Mesendoderm (in vitro differentiated cells): ENCODE results near the gene PARD3.
A peak's percentile ranks its signal among the peaks of the same experiment; 100 is the strongest.

Source experiments
- DNase-seq: peaks from one replicate; pipeline ENCODE4 v3.0.0; 2013
- H2AK5ac ChIP-seq: 2 replicates; pipeline ENCODE4 v1.6.1; 2013; ENCODE audit warnings: low read length, inconsistent platforms
- H2BK120ac ChIP-seq: 2 replicates; pipeline ENCODE4 v1.6.1; 2013; ENCODE audit warnings: low read depth, mild to moderate bottlenecking, low read length, moderate library complexity, mixed read lengths
- H2BK15ac ChIP-seq: replicated peaks from 2 replicates; pipeline ENCODE4 v1.6.1; 2013; ENCODE audit warnings: low read depth, mild to moderate bottlenecking, moderate library complexity
- H2BK5ac ChIP-seq: 2 replicates; pipeline ENCODE4 v1.6.1; 2013; ENCODE audit warnings: low read length, inconsistent platforms
- H3K18ac ChIP-seq: 2 replicates; pipeline ENCODE4 v1.6.1; 2013; ENCODE audit warnings: mild to moderate bottlenecking, low read length, mixed read lengths
- H3K23ac ChIP-seq: one replicate; pipeline ENCODE4 v1.6.1; 2013; ENCODE audit warnings: low read length
- H3K27ac ChIP-seq: 2 replicates; pipeline ENCODE4 v1.5.1; 2013; ENCODE audit warnings: low read depth, mild to moderate bottlenecking, inconsistent platforms, low read length, moderate library complexity
- H3K27me3 ChIP-seq: 2 replicates; pipeline ENCODE4 v1.6.1; 2013; ENCODE audit warnings: low read length, control low read depth, mild to moderate bottlenecking, inconsistent platforms; ENCODE audit not compliant: insufficient read depth, poor library complexity
- H3K36me3 ChIP-seq: 2 replicates; pipeline ENCODE4 v1.6.1; 2013; ENCODE audit warnings: low read length, inconsistent platforms; ENCODE audit not compliant: control insufficient read depth, insufficient read depth
- H3K4ac ChIP-seq: one replicate; pipeline ENCODE4 v1.6.1; 2013; ENCODE audit warnings: low read depth, mild to moderate bottlenecking, low read length, moderate library complexity
- H3K4me1 ChIP-seq: 2 replicates; pipeline ENCODE4 v1.6.1; 2013; ENCODE audit warnings: low read depth, low read length, inconsistent platforms; ENCODE audit not compliant: control insufficient read depth
- H3K4me2 ChIP-seq: 2 replicates; pipeline ENCODE4 v1.6.1; 2013; ENCODE audit warnings: low read length
- H3K4me3 ChIP-seq: 2 replicates; pipeline ENCODE4 v1.5.1; 2013; ENCODE audit warnings: mild to moderate bottlenecking, low read length
- H3K56ac ChIP-seq: one replicate; pipeline ENCODE4 v1.6.1; 2013; ENCODE audit warnings: low read length
- H3K79me1 ChIP-seq: 2 replicates; pipeline ENCODE4 v1.6.1; 2013; ENCODE audit warnings: low read length, inconsistent platforms
- H3K79me2 ChIP-seq: 2 replicates; pipeline ENCODE4 v1.6.1; 2013; ENCODE audit warnings: mild to moderate bottlenecking, low read length; ENCODE audit not compliant: control insufficient read depth, insufficient read depth
- H3K9ac ChIP-seq: 2 replicates; pipeline ENCODE4 v1.6.1; 2013; ENCODE audit warnings: low read length, inconsistent platforms
- H4K5ac ChIP-seq: one replicate; pipeline ENCODE4 v1.6.1; 2013; ENCODE audit warnings: low read length
- H4K8ac ChIP-seq: one replicate; pipeline ENCODE4 v1.6.1; 2013; ENCODE audit warnings: low read depth, mild to moderate bottlenecking, control low read depth, low read length, moderate library complexity
- WGBS: extraction: QIAGEN DNeasy Blood & Tissue Kit; methylation state at CpG from one replicate; pipeline ENCODE4 v1.1.7; 2013; ENCODE audit warnings: low lambda C conversion rate, missing lambda C conversion rate; ENCODE audit not compliant: insufficient coverage; ENCODE audit errors: extremely low coverage; 5-methylcytosine and 5-hydroxymethylcytosine counted together

The PARD3 gene

DNA sequence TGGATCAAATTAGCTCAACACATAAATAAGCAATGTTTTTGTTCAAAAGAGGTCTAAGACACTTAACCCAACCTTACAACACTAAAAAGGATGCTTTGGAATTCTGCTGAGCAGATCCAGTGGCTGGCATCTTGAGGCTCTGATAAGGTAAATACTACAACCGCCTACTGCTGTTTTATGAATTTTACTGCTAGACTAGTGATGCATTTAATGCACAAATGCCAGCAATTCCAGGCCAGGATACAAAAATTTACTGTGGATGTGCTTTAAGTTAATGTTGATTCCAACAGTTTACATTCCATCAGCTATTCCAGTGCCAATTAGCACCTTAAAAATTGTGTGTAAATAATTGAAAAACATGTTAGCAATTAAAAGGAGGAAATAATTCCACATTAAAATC is 261.3 kb downstream of the PARD3 start:
- Histone ChIP-seq H3K4me3 (no peak overlapping the region), H2AK5ac (no peak overlapping the region), H3K4ac (no peak overlapping the region), H3K56ac (no peak overlapping the region), H3K9ac (no peak overlapping the region), H2BK120ac (no peak overlapping the region), H3K4me2 (no peak overlapping the region), H3K23ac (no peak overlapping the region), H3K79me1 (peaks cover 10% of the 10 kb centered on the region), H3K36me3 (no peaks in the 10 kb centered on the region), H3K18ac (no peak overlapping the region), H3K4me1 (peaks cover 2% of the 10 kb centered on the region), H3K27me3 (no peaks in the 10 kb centered on the region), H4K5ac (no peak overlapping the region), H3K79me2 (peaks cover 2% of the 10 kb centered on the region), H4K8ac (no peak overlapping the region), H2BK15ac (no peak overlapping the region), H2BK5ac (no peak overlapping the region), H3K27ac (no peak overlapping the region)
- no CpG with 5 or more reads among the region's 1 CpG for WGBS
- DNase-seq: peak; percentile 21

DNA sequence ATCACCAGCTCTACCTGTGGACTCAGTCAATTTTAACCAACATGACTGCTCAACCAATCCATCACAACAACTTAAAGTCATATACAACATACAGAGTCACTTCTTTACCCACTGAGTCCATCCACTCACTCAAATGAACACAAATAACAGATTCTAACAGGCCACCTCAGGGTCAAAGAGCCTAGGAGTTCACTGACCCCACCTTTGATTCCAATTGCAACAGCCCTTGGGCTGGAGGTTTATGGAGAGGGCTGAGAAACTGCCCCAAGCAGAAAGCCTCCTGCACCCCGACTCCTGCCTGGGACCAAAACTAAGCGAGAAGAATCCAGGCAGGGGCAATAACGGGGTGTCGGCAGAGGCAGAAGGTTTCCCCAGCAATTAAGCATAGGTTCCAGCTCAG is 263.8 kb downstream of the PARD3 start:
- Histone ChIP-seq H2AK5ac (no peak overlapping the region), H3K4ac (no peak overlapping the region), H3K36me3 (no peaks in the 10 kb centered on the region), H4K5ac (no peak overlapping the region), H2BK5ac (no peak overlapping the region), H3K4me1 (peaks cover 2% of the 10 kb centered on the region), H3K18ac (no peak overlapping the region), H3K23ac (no peak overlapping the region), H3K4me3 (no peak overlapping the region), H3K27me3 (no peaks in the 10 kb centered on the region), H3K27ac (no peak overlapping the region), H3K56ac (no peak overlapping the region), H3K79me1 (peaks cover 10% of the 10 kb centered on the region), H3K79me2 (peaks cover 2% of the 10 kb centered on the region), H2BK15ac (no peak overlapping the region), H2BK120ac (no peak overlapping the region), H3K9ac (no peak overlapping the region), H4K8ac (no peak overlapping the region), H3K4me2 (no peak overlapping the region)
- DNase-seq: no peak
- no CpG with 5 or more reads among the region's 4 CpGs for WGBS

DNA sequence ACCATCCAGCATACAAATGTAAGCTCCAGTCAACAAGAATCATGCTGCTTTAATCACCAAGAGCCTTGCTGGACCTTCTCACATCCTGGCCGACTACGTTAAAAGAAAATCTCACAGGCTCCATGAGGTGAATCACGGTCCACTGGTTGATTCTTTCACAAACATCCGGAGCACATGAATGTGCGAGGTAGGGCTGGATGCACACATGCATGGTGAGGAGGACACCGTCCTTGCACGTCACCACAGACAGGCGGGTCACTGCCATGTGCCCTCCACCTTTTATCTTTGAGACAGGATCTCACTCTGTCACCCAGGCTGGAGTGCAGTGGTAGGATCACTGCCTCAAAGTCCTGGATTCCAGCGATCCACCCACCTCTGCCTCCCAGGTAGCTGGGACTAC is 265.1 kb downstream of the PARD3 start:
- no peak overlapping the region for H3K23ac ChIP-seq
- no peaks in the 10 kb centered on the region for H3K27me3 ChIP-seq
- no peak overlapping the region for H2BK120ac ChIP-seq

DNA sequence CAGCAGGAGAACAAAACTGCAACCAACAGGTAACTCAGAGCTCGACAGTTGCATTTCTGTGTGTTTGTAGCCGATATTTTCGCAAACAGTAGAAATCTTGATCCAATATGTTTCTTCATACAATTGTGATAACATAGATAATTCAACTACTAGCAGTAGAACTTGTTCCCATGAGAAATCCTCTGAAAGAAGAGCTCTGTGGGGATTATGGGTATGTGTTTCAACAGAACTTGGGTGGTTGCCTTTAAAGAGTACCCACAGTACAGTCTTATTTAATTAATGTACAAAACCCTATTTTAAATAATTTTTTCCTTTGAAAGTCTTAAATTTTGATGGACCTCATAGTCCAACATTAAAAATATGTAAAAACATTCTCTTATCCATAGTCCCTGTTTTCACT is 266.1 kb downstream of the PARD3 start:
- no peak for DNase-seq
- no peak overlapping the region for H3K4me2 ChIP-seq
- WGBS: no CpG with 5 or more reads among the region's 3 CpGs
- no peak overlapping the region for H3K9ac ChIP-seq
- peaks cover 6% of the 10 kb centered on the region for H3K79me1 ChIP-seq
- H3K4ac ChIP-seq: no peak overlapping the region
- H3K56ac ChIP-seq: no peak overlapping the region
- no peak overlapping the region for H2BK15ac ChIP-seq
- H3K18ac ChIP-seq: no peak overlapping the region
- no peak overlapping the region for H4K8ac ChIP-seq
- H2AK5ac ChIP-seq: no peak overlapping the region
- H3K4me1 ChIP-seq: peaks cover 2% of the 10 kb centered on the region
- H3K4me3 ChIP-seq: no peak overlapping the region
- H3K36me3 ChIP-seq: no peaks in the 10 kb centered on the region
- no peak overlapping the region for H3K23ac ChIP-seq
- no peak overlapping the region for H3K27ac ChIP-seq
- H3K79me2 ChIP-seq: no peaks in the 10 kb centered on the region
- no peak overlapping the region for H2BK120ac ChIP-seq
- no peaks in the 10 kb centered on the region for H3K27me3 ChIP-seq
- no peak overlapping the region for H2BK5ac ChIP-seq
- H4K5ac ChIP-seq: no peak overlapping the region

More for the DNA sequence above, 265.1 kb downstream of the PARD3 start:
- H4K8ac ChIP-seq: no peak overlapping the region
- H3K4ac ChIP-seq: no peak overlapping the region
- peaks cover 2% of the 10 kb centered on the region for H3K4me1 ChIP-seq
- peaks cover 7% of the 10 kb centered on the region for H3K79me1 ChIP-seq
- no peak overlapping the region for H2BK5ac ChIP-seq
- no peak for DNase-seq
- no peak overlapping the region for H3K4me2 ChIP-seq
- H2BK15ac ChIP-seq: no peak overlapping the region
- H3K79me2 ChIP-seq: no peaks in the 10 kb centered on the region
- H2AK5ac ChIP-seq: no peak overlapping the region
- H3K18ac ChIP-seq: no peak overlapping the region
- H3K4me3 ChIP-seq: no peak overlapping the region
- H3K9ac ChIP-seq: no peak overlapping the region
- no CpG with 5 or more reads among the region's 9 CpGs for WGBS
- H4K5ac ChIP-seq: no peak overlapping the region
- no peak overlapping the region for H3K27ac ChIP-seq
- no peak overlapping the region for H3K56ac ChIP-seq
- no peaks in the 10 kb centered on the region for H3K36me3 ChIP-seq

DNA sequence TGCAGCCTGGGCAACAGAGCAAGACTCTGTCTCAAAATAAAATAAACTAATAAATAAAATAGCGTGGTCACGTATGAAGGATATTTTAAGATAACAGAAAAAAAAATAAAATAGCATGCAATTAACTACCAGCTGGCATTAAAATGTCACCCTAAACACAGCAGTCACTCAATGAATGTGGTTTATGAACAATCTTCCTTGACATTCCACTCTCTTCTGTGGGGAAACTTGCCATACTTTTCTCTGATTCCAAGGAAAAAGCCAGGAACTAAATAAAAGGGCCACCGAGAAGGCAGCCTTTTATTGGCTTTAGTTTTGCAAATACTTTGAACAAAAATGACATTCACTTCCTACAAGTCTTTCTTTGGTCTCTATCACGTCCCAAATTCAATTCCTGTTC is 266.6 kb downstream of the PARD3 start:
- WGBS: no CpG with 5 or more reads among the region's 4 CpGs
- no peak overlapping the region for H3K4ac ChIP-seq

DNA sequence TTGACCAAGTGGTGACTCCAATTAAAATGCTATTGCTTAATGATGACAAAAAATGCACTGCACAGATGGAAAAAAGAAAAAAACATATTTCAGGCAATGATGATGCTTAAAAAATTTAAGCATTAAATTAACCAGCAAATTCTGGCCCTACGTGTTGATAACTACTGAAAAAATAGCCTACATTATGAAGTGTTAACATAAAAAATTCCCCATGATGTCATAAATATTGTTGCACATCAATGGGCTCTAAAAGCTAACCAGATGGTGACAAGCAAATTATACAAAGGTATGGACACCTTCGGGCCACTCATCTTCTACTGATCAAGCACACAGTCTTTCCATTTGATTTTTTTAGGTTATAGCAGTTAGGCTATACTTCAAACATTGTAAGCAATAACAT is 267.4 kb downstream of the PARD3 start:
- Histone ChIP-seq H3K4me3 (no peak overlapping the region), H3K79me1 (peaks cover 4% of the 10 kb centered on the region), H3K56ac (no peak overlapping the region), H2BK120ac (no peak overlapping the region), H4K5ac (no peak overlapping the region), H3K4me1 (no peaks in the 10 kb centered on the region), H3K4ac (no peak overlapping the region), H3K18ac (no peak overlapping the region), H3K27ac (no peak overlapping the region), H3K27me3 (no peaks in the 10 kb centered on the region), H2AK5ac (no peak overlapping the region), H2BK5ac (no peak overlapping the region), H2BK15ac (no peak overlapping the region), H3K4me2 (no peak overlapping the region), H3K9ac (no peak overlapping the region), H4K8ac (no peak overlapping the region), H3K79me2 (no peaks in the 10 kb centered on the region), H3K23ac (no peak overlapping the region), H3K36me3 (no peaks in the 10 kb centered on the region)
- no CpG with 5 or more reads among the region's 2 CpGs for WGBS
- DNase-seq: no peak

More for the DNA sequence above, 266.6 kb downstream of the PARD3 start:
- no peak overlapping the region for H2BK15ac ChIP-seq
- no peak overlapping the region for H3K23ac ChIP-seq
- no peaks in the 10 kb centered on the region for H3K79me2 ChIP-seq
- H3K4me3 ChIP-seq: no peak overlapping the region
- H3K56ac ChIP-seq: no peak overlapping the region
- H2BK120ac ChIP-seq: no peak overlapping the region
- H2AK5ac ChIP-seq: no peak overlapping the region
- no peak for DNase-seq
- no peaks in the 10 kb centered on the region for H3K4me1 ChIP-seq
- no peak overlapping the region for H3K4me2 ChIP-seq
- no peak overlapping the region for H3K18ac ChIP-seq
- peaks cover 6% of the 10 kb centered on the region for H3K79me1 ChIP-seq
- H3K27me3 ChIP-seq: no peaks in the 10 kb centered on the region
- H3K36me3 ChIP-seq: no peaks in the 10 kb centered on the region
- H3K27ac ChIP-seq: no peak overlapping the region
- H4K8ac ChIP-seq: no peak overlapping the region
- no peak overlapping the region for H2BK5ac ChIP-seq
- no peak overlapping the region for H3K9ac ChIP-seq
- H4K5ac ChIP-seq: no peak overlapping the region
